Liver (tissue), 9 donors: Measurements from ENCODE around the gene CD164L2. TPM values are rescaled to one million over a fixed set of nuclear protein-coding genes. Genes with fewer than 3 reads are reported as not detected.

Source experiments
- DNase-seq: peaks from one replicate; pipeline ENCODE4 v3.0.0-alpha.2; 2017; ENCODE audit warnings: low spot score
- H3K27ac ChIP-seq, 2 donors: one replicate each; pipeline ENCODE4 v1.7.0; 2013; ENCODE audit warnings: inconsistent platforms in 2 of 2, low read length in 2 of 2, control low read depth in 1 of 2, low read depth in 1 of 2, mild to moderate bottlenecking in 1 of 2
- H3K27me3 ChIP-seq, 4 donors: one replicate each; pipeline versions ENCODE4 v1.6.1 to v1.7.0; 2013; ENCODE audit warnings: low read length in 3 of 4, inconsistent platforms in 1 of 4, mild to moderate bottlenecking in 1 of 4, moderate library complexity in 1 of 4; ENCODE audit not compliant: control insufficient read depth in 4 of 4, insufficient read depth in 4 of 4
- H3K36me3 ChIP-seq, 4 donors: one replicate each; pipeline versions ENCODE4 v1.6.1 to v1.7.0; 2013; ENCODE audit warnings: low read length in 3 of 4, mild to moderate bottlenecking in 3 of 4, low read depth in 1 of 4, moderate library complexity in 1 of 4; ENCODE audit not compliant: control insufficient read depth in 4 of 4, insufficient read depth in 3 of 4
- H3K4me1 ChIP-seq, 4 donors: one replicate each; pipeline versions ENCODE4 v1.6.1 to v1.7.0; 2013; ENCODE audit warnings: low read length in 3 of 4, mild to moderate bottlenecking in 3 of 4, moderate library complexity in 1 of 4; ENCODE audit not compliant: control insufficient read depth in 4 of 4, insufficient read depth in 4 of 4
- H3K4me3 ChIP-seq, 3 donors: one replicate each; pipeline versions ENCODE4 v1.6.1 to v1.7.0; 2013; ENCODE audit warnings: low read length in 3 of 3, control low read depth in 1 of 3, low read depth in 1 of 3, mild to moderate bottlenecking in 1 of 3
- H3K9ac ChIP-seq, 2 donors: one replicate each; pipeline ENCODE4 v1.7.0; 2013; ENCODE audit warnings: low read length in 2 of 2, mild to moderate bottlenecking in 2 of 2, moderate library complexity in 2 of 2, control low read depth in 1 of 2, low read depth in 1 of 2
- H3K9me3 ChIP-seq, 4 donors: one replicate each; pipeline versions ENCODE4 v1.6.1 to v1.7.0; 2013; ENCODE audit warnings: low read length in 3 of 4; ENCODE audit not compliant: control insufficient read depth in 4 of 4
- ATF3 ChIP-seq: IDR thresholded peaks from 2 replicates; pipeline ENCODE4 v1.6.1; 2016; ENCODE audit warnings: antibody characterized with exemption
- EGR1 ChIP-seq, 2 donors: IDR thresholded peaks; 2 replicates each; pipeline ENCODE4 v1.6.1; 2016 to 2018; ENCODE audit warnings: antibody characterized with exemption in 2 of 2, low read depth in 2 of 2
- FOXA1 ChIP-seq: IDR thresholded peaks from 2 replicates; pipeline ENCODE4 v1.6.1; 2016; ENCODE audit warnings: antibody characterized with exemption
- FOXA2 ChIP-seq: IDR thresholded peaks from 2 replicates; pipeline ENCODE4 v1.6.1; 2016; ENCODE audit warnings: antibody characterized with exemption
- GABPA ChIP-seq, 2 donors: IDR thresholded peaks in 1 of 2; conservative IDR thresholded peaks in 1 of 2; 2 replicates each; pipeline ENCODE4 v1.6.1; 2016; ENCODE audit warnings: antibody characterized with exemption in 2 of 2, mild to moderate bottlenecking in 1 of 2, moderate library complexity in 1 of 2
- HNF4A ChIP-seq, 2 donors: conservative IDR thresholded peaks; 2 replicates each; pipeline ENCODE4 v1.6.1; 2016; ENCODE audit warnings: antibody characterized with exemption in 2 of 2, mild to moderate bottlenecking in 2 of 2
- HNF4G ChIP-seq: IDR thresholded peaks from 2 replicates; pipeline ENCODE4 v1.6.1; 2016; ENCODE audit warnings: antibody characterized with exemption
- JUND ChIP-seq, 2 donors: IDR thresholded peaks; 2 replicates each; pipeline ENCODE4 v1.6.1; 2016; ENCODE audit warnings: antibody characterized with exemption in 2 of 2
- MAX ChIP-seq: IDR thresholded peaks from 2 replicates; pipeline ENCODE4 v1.6.1; 2016; ENCODE audit warnings: antibody characterized with exemption
- NR2F2 ChIP-seq: IDR thresholded peaks from 2 replicates; pipeline ENCODE4 v1.6.1; 2016; ENCODE audit warnings: antibody characterized with exemption
- RAD21 ChIP-seq, 2 donors: IDR thresholded peaks; 2 replicates each; pipeline ENCODE4 v1.6.1; 2016; ENCODE audit warnings: antibody characterized with exemption in 2 of 2, mild to moderate bottlenecking in 2 of 2
- SP1 ChIP-seq: IDR thresholded peaks from 2 replicates; pipeline ENCODE4 v1.6.1; 2018; ENCODE audit warnings: antibody characterized with exemption, mild to moderate bottlenecking
- TAF1 ChIP-seq: conservative IDR thresholded peaks from 2 replicates; pipeline ENCODE4 v1.6.1; 2016; ENCODE audit warnings: antibody characterized with exemption, mild to moderate bottlenecking
- YY1 ChIP-seq: IDR thresholded peaks from 2 replicates; pipeline ENCODE4 v1.6.1; 2016; ENCODE audit warnings: antibody characterized with exemption, mild to moderate bottlenecking
- WGBS: extraction: QIAGEN DNeasy Blood & Tissue Kit; methylation state at CpG from one replicate; pipeline ENCODE4 v1.1.7; 2013; 5-methylcytosine and 5-hydroxymethylcytosine counted together
- polyA plus RNA-seq, 2 donors: library from polyadenylated mRNA; stranded (reverse) in 1 of 2; unstranded in 1 of 2; fragments of 200-250 nt in 1 of 2; fragments of >200 nt in 1 of 2; fragmentation: Nextera tagmentation in 1 of 2; extraction: Ambion mirVana in 1 of 2; gene quantifications; one replicate each; pipeline versions ENCODE4 v1.2.1 to v1.2.3, GENCODE V29; 2013 to 2015
- total RNA-seq, 2 donors: library from RNA; depleted of rRNA; stranded (reverse); fragments of >200 nt; gene quantifications; one replicate each; pipeline ENCODE4 v1.2.3, GENCODE V29; 2014
- TF ChIP-seq, protein P1 (sequence below): IDR thresholded peaks from 2 replicates; pipeline ENCODE4 v1.6.1; 2016; ENCODE audit warnings: antibody characterized with exemption
- TF ChIP-seq, protein P2 (sequence below): IDR thresholded peaks from 2 replicates; pipeline ENCODE4 v1.6.1; 2016; ENCODE audit warnings: antibody characterized with exemption, mild to moderate bottlenecking
- TF ChIP-seq, protein P3 (sequence below): fragments of 150-350 bp; IDR thresholded peaks from 2 replicates; pipeline ENCODE4 v1.5.1; 2017; ENCODE audit warnings: improper control_type of control experiment, low read depth, low read length; ENCODE audit not compliant: missing input control
- donor health status: healthy.
- donor health status: healthy.
- donor health status: healthy.
- donor health status: healthy.
- donor health status: healthy.

The CD164L2 gene
- total and polyA plus RNA-seq, 4 donors = not detected

DNA sequence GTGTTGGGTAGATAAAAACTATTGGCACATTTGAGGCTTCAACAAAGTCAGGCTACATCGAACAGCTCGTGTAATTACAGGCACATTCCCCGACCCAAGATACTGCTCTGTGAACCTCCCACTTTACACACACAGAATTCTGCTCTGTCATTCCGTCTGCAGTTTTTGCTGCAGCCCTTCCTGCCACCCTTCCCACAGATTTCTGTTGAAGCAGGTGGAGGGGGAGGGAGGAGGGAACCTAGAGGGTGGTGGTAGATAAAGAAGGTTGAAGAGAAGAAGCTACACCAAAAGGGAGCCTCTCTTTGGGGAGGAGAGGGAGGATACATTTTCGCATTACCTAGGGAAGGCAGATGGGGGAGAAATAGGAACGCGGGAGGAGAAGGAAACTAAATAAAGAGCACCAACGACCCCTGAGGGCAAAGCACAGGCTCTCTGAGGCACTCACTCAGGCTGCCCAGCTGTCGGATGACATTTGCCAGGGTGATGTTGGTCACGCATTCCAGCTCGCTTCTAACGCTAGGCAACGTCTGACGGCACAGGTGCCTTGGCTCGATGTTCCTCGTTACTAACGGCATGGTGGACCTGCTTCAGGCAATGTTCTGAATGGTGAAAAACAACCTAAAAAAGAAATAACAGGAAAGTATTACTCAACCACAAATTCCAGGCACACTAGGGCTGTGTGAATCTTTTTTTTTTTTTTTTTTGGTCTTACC, 45.3 kb upstream of the CD164L2 start:
- H3K27ac ChIP-seq = peak overlapping the region in 1 of 2 donors; percentile 11
- H3K9me3 ChIP-seq = no peaks in the 10 kb centered on the region
- H3K4me3 ChIP-seq = no peak overlapping the region
- DNase-seq = peak; percentile 53
- TF ChIP-seq FOXA2 (no peak), FOXA1 (no peak), MAX (no peak), SP1 (no peak)
- no peaks in the 10 kb centered on the region for H3K27me3 ChIP-seq
- H3K4me1 ChIP-seq = peaks cover 0 to 11% (median 7%) of the 10 kb centered on the region in 4 donors
- WGBS = 72% methylated on average over 17 of the region's 17 CpGs
- peaks cover 0 to 19% (median 9%) of the 10 kb centered on the region in 4 donors for H3K36me3 ChIP-seq
- H3K9ac ChIP-seq = no peak overlapping the region

DNA sequence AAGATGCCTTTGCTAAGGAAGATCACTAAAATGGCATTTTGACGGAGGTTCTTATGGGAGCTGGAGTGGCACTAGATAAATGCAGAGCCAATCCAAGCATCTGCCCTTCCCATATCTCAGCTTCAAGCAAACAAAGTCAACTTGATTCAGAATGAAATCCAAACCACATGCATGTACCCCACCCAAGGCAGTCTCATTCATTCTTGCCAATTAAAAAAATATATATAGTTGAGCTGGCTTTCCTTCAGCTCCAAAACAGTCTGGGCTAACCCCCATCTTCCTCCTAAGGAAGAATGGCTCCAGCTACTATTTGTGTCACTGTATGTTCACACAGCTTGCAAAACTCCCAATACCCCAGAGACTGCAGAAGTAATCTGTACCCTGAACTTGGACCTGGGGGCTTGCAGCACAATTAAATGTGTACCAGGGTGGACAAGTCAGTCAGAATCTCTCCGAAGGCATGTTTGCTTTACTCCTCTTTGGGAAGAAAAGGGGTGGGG, 44.7 kb upstream of the CD164L2 start:
- Histone ChIP-seq H3K27me3 (no peaks in the 10 kb centered on the region), H3K27ac (peak overlapping the region in 1 of 2 donors; percentile 7), H3K36me3 (peaks cover 0 to 19% (median 9%) of the 10 kb centered on the region in 4 donors), H3K4me1 (peaks cover 0 to 11% (median 7%) of the 10 kb centered on the region in 4 donors), H3K4me3 (no peak overlapping the region), H3K9ac (no peak overlapping the region), H3K9me3 (no peaks in the 10 kb centered on the region)
- WGBS = 81% methylated on average over 2 of the region's 2 CpGs
- TF ChIP-seq EGR1 (IDR thresholded peaks at IDR 0.05; ENCODE audit: low read depth in 2 of 2) (no peak), HNF4A (conservative IDR thresholded peaks at IDR 0.05) (no peak), TAF1 (no peak), HNF4G (no peak), RAD21 (IDR thresholded peaks at IDR 0.05) (no peak), NR2F2 (no peak), ATF3 (no peak), FOXA2 (no peak), YY1 (no peak), MAX (no peak), GABPA (IDR thresholded peaks at IDR 0.05 in 1 of 2, conservative IDR thresholded peaks at IDR 0.05 in 1 of 2) (no peak), SP1 (no peak), JUND (IDR thresholded peaks at IDR 0.05) (no peak)
- TF ChIP-seq, protein P1, sequence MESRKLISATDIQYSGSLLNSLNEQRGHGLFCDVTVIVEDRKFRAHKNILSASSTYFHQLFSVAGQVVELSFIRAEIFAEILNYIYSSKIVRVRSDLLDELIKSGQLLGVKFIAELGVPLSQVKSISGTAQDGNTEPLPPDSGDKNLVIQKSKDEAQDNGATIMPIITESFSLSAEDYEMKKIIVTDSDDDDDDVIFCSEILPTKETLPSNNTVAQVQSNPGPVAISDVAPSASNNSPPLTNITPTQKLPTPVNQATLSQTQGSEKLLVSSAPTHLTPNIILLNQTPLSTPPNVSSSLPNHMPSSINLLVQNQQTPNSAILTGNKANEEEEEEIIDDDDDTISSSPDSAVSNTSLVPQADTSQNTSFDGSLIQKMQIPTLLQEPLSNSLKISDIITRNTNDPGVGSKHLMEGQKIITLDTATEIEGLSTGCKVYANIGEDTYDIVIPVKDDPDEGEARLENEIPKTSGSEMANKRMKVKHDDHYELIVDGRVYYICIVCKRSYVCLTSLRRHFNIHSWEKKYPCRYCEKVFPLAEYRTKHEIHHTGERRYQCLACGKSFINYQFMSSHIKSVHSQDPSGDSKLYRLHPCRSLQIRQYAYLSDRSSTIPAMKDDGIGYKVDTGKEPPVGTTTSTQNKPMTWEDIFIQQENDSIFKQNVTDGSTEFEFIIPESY = no peak
- TF ChIP-seq, protein P2, sequence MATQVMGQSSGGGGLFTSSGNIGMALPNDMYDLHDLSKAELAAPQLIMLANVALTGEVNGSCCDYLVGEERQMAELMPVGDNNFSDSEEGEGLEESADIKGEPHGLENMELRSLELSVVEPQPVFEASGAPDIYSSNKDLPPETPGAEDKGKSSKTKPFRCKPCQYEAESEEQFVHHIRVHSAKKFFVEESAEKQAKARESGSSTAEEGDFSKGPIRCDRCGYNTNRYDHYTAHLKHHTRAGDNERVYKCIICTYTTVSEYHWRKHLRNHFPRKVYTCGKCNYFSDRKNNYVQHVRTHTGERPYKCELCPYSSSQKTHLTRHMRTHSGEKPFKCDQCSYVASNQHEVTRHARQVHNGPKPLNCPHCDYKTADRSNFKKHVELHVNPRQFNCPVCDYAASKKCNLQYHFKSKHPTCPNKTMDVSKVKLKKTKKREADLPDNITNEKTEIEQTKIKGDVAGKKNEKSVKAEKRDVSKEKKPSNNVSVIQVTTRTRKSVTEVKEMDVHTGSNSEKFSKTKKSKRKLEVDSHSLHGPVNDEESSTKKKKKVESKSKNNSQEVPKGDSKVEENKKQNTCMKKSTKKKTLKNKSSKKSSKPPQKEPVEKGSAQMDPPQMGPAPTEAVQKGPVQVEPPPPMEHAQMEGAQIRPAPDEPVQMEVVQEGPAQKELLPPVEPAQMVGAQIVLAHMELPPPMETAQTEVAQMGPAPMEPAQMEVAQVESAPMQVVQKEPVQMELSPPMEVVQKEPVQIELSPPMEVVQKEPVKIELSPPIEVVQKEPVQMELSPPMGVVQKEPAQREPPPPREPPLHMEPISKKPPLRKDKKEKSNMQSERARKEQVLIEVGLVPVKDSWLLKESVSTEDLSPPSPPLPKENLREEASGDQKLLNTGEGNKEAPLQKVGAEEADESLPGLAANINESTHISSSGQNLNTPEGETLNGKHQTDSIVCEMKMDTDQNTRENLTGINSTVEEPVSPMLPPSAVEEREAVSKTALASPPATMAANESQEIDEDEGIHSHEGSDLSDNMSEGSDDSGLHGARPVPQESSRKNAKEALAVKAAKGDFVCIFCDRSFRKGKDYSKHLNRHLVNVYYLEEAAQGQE = no peak
- TF ChIP-seq, protein P3, sequence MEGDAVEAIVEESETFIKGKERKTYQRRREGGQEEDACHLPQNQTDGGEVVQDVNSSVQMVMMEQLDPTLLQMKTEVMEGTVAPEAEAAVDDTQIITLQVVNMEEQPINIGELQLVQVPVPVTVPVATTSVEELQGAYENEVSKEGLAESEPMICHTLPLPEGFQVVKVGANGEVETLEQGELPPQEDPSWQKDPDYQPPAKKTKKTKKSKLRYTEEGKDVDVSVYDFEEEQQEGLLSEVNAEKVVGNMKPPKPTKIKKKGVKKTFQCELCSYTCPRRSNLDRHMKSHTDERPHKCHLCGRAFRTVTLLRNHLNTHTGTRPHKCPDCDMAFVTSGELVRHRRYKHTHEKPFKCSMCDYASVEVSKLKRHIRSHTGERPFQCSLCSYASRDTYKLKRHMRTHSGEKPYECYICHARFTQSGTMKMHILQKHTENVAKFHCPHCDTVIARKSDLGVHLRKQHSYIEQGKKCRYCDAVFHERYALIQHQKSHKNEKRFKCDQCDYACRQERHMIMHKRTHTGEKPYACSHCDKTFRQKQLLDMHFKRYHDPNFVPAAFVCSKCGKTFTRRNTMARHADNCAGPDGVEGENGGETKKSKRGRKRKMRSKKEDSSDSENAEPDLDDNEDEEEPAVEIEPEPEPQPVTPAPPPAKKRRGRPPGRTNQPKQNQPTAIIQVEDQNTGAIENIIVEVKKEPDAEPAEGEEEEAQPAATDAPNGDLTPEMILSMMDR = no peak
- no peak for DNase-seq
